H1 (cell line): ENCODE measurements around the gene DNAJB12. TPM values are rescaled to one million over a fixed set of nuclear protein-coding genes. Genes with fewer than 3 reads are reported as not detected.

Experiments
- CTCF ChIA-PET: fragments of 300-600 bp; sonication (Branson Sonifier 250); formaldehyde crosslinking; loops from one replicate; lab custom pipeline; 2021; ENCODE audit not compliant: partially characterized antibody; lab: Charles Lee
- POLR2A ChIA-PET: fragments of 300-600 bp; sonication (Branson Sonifier 250); formaldehyde crosslinking; loops from one replicate; lab custom pipeline; 2021; ENCODE audit warnings: inconsistent platforms; ENCODE audit not compliant: partially characterized antibody; lab: Charles Lee
- DNase-seq, 2 experiments: peaks; one replicate each; pipeline versions ENCODE4 v3.0.0 to v3.0.0-alpha.2; 2010 to 2022; ENCODE audit warnings: low spot score in 2 of 2, low read depth in 1 of 2, mixed read lengths in 1 of 2
- FAIRE-seq: peaks from 2 replicates; lab custom pipeline; 2011; peaks lifted over from hg19 to GRCh38; lab: Jason Lieb, UNC
- H2AFZ ChIP-seq: 2 replicates; pipeline ENCODE4 v1.8.1; 2012; ENCODE audit warnings: low read length, inconsistent platforms
- H2AK5ac ChIP-seq: 2 replicates; pipeline ENCODE4 v1.6.1; 2013; ENCODE audit warnings: low read depth, low read length
- H2BK120ac ChIP-seq: replicated peaks from 2 replicates; pipeline ENCODE3; 2013; ENCODE audit warnings: low read depth, low read length, inconsistent platforms
- H2BK12ac ChIP-seq: 2 replicates; pipeline ENCODE4 v1.6.1; 2013; ENCODE audit warnings: low read depth, low read length
- H2BK15ac ChIP-seq: 2 replicates; pipeline ENCODE4 v1.6.1; 2013; ENCODE audit warnings: low read length
- H2BK20ac ChIP-seq: 2 replicates; pipeline ENCODE4 v1.6.1; 2013; ENCODE audit warnings: low read length
- H2BK5ac ChIP-seq: 2 replicates; pipeline ENCODE4 v1.6.1; 2013; ENCODE audit warnings: low read depth, low read length
- H3K14ac ChIP-seq: 2 replicates; pipeline ENCODE4 v1.6.1; 2013; ENCODE audit warnings: inconsistent platforms; ENCODE audit not compliant: insufficient read length
- H3K18ac ChIP-seq: 2 replicates; pipeline ENCODE4 v1.6.1; 2013; ENCODE audit warnings: low read length; ENCODE audit errors: extremely low read depth
- H3K23ac ChIP-seq: 2 replicates; pipeline ENCODE4 v1.6.1; 2013; ENCODE audit warnings: inconsistent platforms; ENCODE audit not compliant: insufficient read length
- H3K23me2 ChIP-seq: 2 replicates; pipeline ENCODE4 v1.6.1; 2013; ENCODE audit warnings: low read depth, low read length
- H3K27ac ChIP-seq: 2 replicates; pipeline ENCODE4 v1.6.1; 2011; ENCODE audit warnings: low read depth, low read length, inconsistent platforms
- H3K27me3 ChIP-seq, 4 experiments: replicated peaks in 1 of 4; 1 replicate in 1 of 4; 2 replicates in 3 of 4; pipeline versions ENCODE4 v1.6.1 to v1.8.1; 2011 to 2013; ENCODE audit warnings: low read length in 3 of 4, mild to moderate bottlenecking in 3 of 4, inconsistent platforms in 2 of 4, mixed read lengths in 2 of 4, moderate library complexity in 1 of 4; ENCODE audit not compliant: control insufficient read depth in 3 of 4, insufficient read depth in 3 of 4; ENCODE audit errors: extremely low read depth in 1 of 4
- H3K36me3 ChIP-seq, 4 experiments: 2 replicates each; pipeline versions ENCODE4 v1.6.1 to v1.8.1; 2011 to 2013; ENCODE audit warnings: mild to moderate bottlenecking in 4 of 4, low read length in 3 of 4, moderate library complexity in 2 of 4, control low read depth in 1 of 4, inconsistent platforms in 1 of 4; ENCODE audit not compliant: insufficient read depth in 4 of 4, control insufficient read depth in 2 of 4
- H3K4ac ChIP-seq: replicated peaks from 2 replicates; pipeline ENCODE3; 2013; ENCODE audit warnings: low read length, low read depth, mixed read lengths, inconsistent platforms; ENCODE audit not compliant: insufficient read length
- H3K4me1 ChIP-seq, 4 experiments: replicated peaks in 1 of 4; 1 replicate in 1 of 4; 2 replicates in 3 of 4; pipeline versions ENCODE4 v1.6.1 to v1.8.1; 2011 to 2013; ENCODE audit warnings: low read length in 3 of 4, inconsistent platforms in 2 of 4, mixed read lengths in 1 of 4; ENCODE audit not compliant: insufficient read depth in 4 of 4, control insufficient read depth in 3 of 4
- H3K4me2 ChIP-seq, 2 experiments: 2 replicates each; pipeline versions ENCODE4 v1.6.1 to v1.8.1; 2011 to 2013; ENCODE audit warnings: low read depth in 2 of 2, low read length in 2 of 2, control low read depth in 1 of 2, inconsistent platforms in 1 of 2, mild to moderate bottlenecking in 1 of 2; ENCODE audit not compliant: insufficient read depth in 1 of 2
- H3K4me3 ChIP-seq, 4 experiments: fragments of 200-600, 300-600 bp in 1 of 4; sonication (generic), shearing (Covaris generic), sonication (Bioruptor Twin) in 1 of 4; 2 replicates each; pipeline versions ENCODE4 v1.5.1 to v1.8.1; 2011 to 2016; ENCODE audit warnings: low read length in 4 of 4, low read depth in 3 of 4, control low read depth in 2 of 4, inconsistent platforms in 2 of 4, mild to moderate bottlenecking in 2 of 4, mixed read lengths in 1 of 4, moderate library complexity in 1 of 4; ENCODE audit not compliant: insufficient read depth in 2 of 4; ENCODE audit errors: extremely low read depth in 1 of 4
- H3K56ac ChIP-seq: replicated peaks from 2 replicates; pipeline ENCODE3; 2013; ENCODE audit warnings: low read depth, mild to moderate bottlenecking, mixed read lengths, low read length, inconsistent platforms; ENCODE audit not compliant: insufficient read length
- H3K79me1 ChIP-seq: 2 replicates; pipeline ENCODE4 v1.6.1; 2013; ENCODE audit warnings: low read depth, low read length, control low read depth
- H3K79me2 ChIP-seq, 2 experiments: 2 replicates each; pipeline versions ENCODE4 v1.6.1 to v1.8.1; 2012 to 2013; ENCODE audit warnings: low read length in 2 of 2, mild to moderate bottlenecking in 2 of 2, inconsistent platforms in 1 of 2; ENCODE audit not compliant: insufficient read depth in 2 of 2, control insufficient read depth in 1 of 2
- H3K9ac ChIP-seq, 4 experiments: replicated peaks in 1 of 4; 1 replicate in 1 of 4; 2 replicates in 3 of 4; pipeline versions ENCODE4 v1.6.1 to v1.8.1; 2011 to 2013; ENCODE audit warnings: low read depth in 3 of 4, low read length in 3 of 4, control low read depth in 2 of 4, mild to moderate bottlenecking in 2 of 4, moderate library complexity in 2 of 4, inconsistent platforms in 1 of 4; ENCODE audit errors: extremely low read depth in 1 of 4
- H3K9me3 ChIP-seq, 2 experiments: 2 replicates each; pipeline versions ENCODE4 v1.6.1 to v1.8.1; 2012 to 2013; ENCODE audit warnings: mild to moderate bottlenecking in 2 of 2, moderate library complexity in 2 of 2, control low read depth in 1 of 2, inconsistent platforms in 1 of 2, low read depth in 1 of 2, low read length in 1 of 2, mixed read lengths in 1 of 2; ENCODE audit not compliant: insufficient read depth in 2 of 2
- H4K20me1 ChIP-seq, 2 experiments: replicated peaks in 1 of 2; 2 replicates each; pipeline versions ENCODE3 to v1.8.1; 2011 to 2013; ENCODE audit warnings: inconsistent platforms in 2 of 2, low read length in 2 of 2, mild to moderate bottlenecking in 1 of 2; ENCODE audit not compliant: insufficient read depth in 2 of 2, control insufficient read depth in 1 of 2
- H4K5ac ChIP-seq: 2 replicates; pipeline ENCODE4 v1.6.1; 2013; ENCODE audit warnings: low read length, low read depth, mixed read lengths, inconsistent platforms; ENCODE audit not compliant: insufficient read length
- H4K8ac ChIP-seq: 2 replicates; pipeline ENCODE4 v1.8.0; 2013; ENCODE audit warnings: mild to moderate bottlenecking, moderate library complexity, low read length, inconsistent platforms; ENCODE audit not compliant: insufficient read depth; ENCODE audit errors: extremely low read depth
- H4K91ac ChIP-seq: replicated peaks from 2 replicates; pipeline ENCODE3; 2013; ENCODE audit warnings: low read length, mixed read lengths, inconsistent platforms; ENCODE audit not compliant: insufficient read length
- ASH2L ChIP-seq: fragments of 200-600, 300-600 bp; sonication (generic); IDR thresholded peaks from one replicate; pipeline ENCODE4 v1.7.1; 2017; ENCODE audit warnings: low read length
- CHD2 ChIP-seq: IDR thresholded peaks from 2 replicates; pipeline ENCODE4 v1.6.1; 2012; ENCODE audit warnings: low read length, improper control_type of control experiment
- EZH2 ChIP-seq: fragments of 200-600 bp; sonication (generic); IDR thresholded peaks from 2 replicates; pipeline ENCODE4 v1.7.1; 2012; ENCODE audit warnings: low read depth, mild to moderate bottlenecking, moderate library complexity, low read length, inconsistent platforms; ENCODE audit not compliant: severe bottlenecking
- POLR2A ChIP-seq, 2 experiments: IDR thresholded peaks; 1 replicate in 1 of 2; 2 replicates in 1 of 2; pipeline ENCODE4 v1.6.1; 2011; ENCODE audit warnings: low read depth in 2 of 2, low read length in 2 of 2, mild to moderate bottlenecking in 2 of 2; ENCODE audit errors: control extremely low read depth in 1 of 2
- RBBP5 ChIP-seq: IDR thresholded peaks from 2 replicates; pipeline ENCODE4 v1.7.1; 2012; ENCODE audit warnings: low read depth, mild to moderate bottlenecking, inconsistent platforms, low read length, moderate library complexity, borderline replicate concordance
- SIRT6 ChIP-seq: IDR thresholded peaks from one replicate; pipeline ENCODE4 v1.7.1; 2012; ENCODE audit warnings: low read length, inconsistent platforms
- SP2 ChIP-seq: IDR thresholded peaks from 2 replicates; pipeline ENCODE4 v1.6.1; 2012; ENCODE audit warnings: mild to moderate bottlenecking, low read length, inconsistent platforms
- SRF ChIP-seq: IDR thresholded peaks from 2 replicates; pipeline ENCODE4 v1.6.1; 2011; ENCODE audit warnings: mild to moderate bottlenecking, low read depth, low read length, moderate library complexity
- TAF7 ChIP-seq: optimal IDR thresholded peaks from 2 replicates; pipeline ENCODE3; 2011; ENCODE audit warnings: low read depth, mild to moderate bottlenecking, inconsistent platforms, low read length, moderate library complexity, borderline replicate concordance
- TBP ChIP-seq: IDR thresholded peaks from 2 replicates; pipeline ENCODE4 v1.6.1; 2011; ENCODE audit warnings: low read depth, low read length, improper control_type of control experiment
- WGBS, 2 experiments: shearing (Covaris generic) in 1 of 2; methylation state at CpG; one replicate each; pipeline versions ENCODE4 v1.1.6 to v1.1.7; 2013 to 2015; ENCODE audit warnings: low lambda C conversion rate in 2 of 2, mixed read lengths in 2 of 2, inconsistent platforms in 1 of 2, low coverage in 1 of 2, missing lambda C conversion rate in 1 of 2; ENCODE audit not compliant: insufficient replicate concordance in 2 of 2, insufficient coverage in 1 of 2, insufficient read length in 1 of 2; ENCODE audit errors: extremely low coverage in 1 of 2, missing lambda C conversion rate in 1 of 2; 5-methylcytosine and 5-hydroxymethylcytosine counted together
- polyA plus RNA-seq, 7 experiments: library from polyadenylated mRNA; depleted of rRNA in 3 of 7; stranded (reverse) in 5 of 7; unstranded in 2 of 7; fragments of >200 nt in 5 of 7; fragments of 200-250 nt in 2 of 7; gene quantifications; 1 replicate in 5 of 7; 2 replicates in 1 of 7; 4 replicates in 1 of 7; pipeline versions ENCODE4 v1.2.1 to v1.2.3, GENCODE V29; 2011 to 2013; ENCODE audit warnings: missing spikeins in 2 of 7, mixed read lengths in 2 of 7
- total RNA-seq: library from RNA; stranded (reverse); fragmentation: NEBNext Ultra II Directional; extraction: Animal tissue kit (Norgen Biotek cat#: 25700); gene quantifications from 2 replicates; pipeline ENCODE4 v1.2.1, GENCODE V29; 2021

Gene DNAJB12
- total and polyA plus RNA-seq, 2 of the 8 experiments (the other 6 are each of a cell fraction or from before 2014, with no cell fraction given): 10.8 to 20.5 TPM

DNA sequence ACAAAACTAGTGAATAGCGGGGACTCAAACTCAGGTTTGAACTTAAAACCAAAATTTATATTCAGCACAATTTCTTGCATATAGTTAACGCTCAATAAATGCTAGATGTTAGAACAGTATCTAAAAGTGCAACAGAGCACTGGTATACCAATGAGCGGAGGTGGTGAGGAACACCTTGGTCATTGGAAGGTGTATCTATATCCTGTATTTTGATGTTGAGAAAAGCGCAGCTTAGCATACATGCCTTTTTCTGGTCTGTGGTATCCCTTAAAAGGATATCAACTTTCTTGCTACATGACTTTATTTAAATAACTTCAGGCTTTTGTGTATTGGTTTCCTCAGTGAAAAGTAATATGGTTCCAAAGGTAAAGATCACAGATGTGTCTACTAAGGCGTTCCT lies 33.3 kb upstream of the DNAJB12 start:
- no peak overlapping the region for H3K4me3 ChIP-seq
- WGBS, 2 experiments: 90% methylated on average over 5 of the region's 5 CpGs; no CpG with 5 or more reads in 1 of the 2 experiments

More for the DNA sequence above, 33.3 kb upstream of the DNAJB12 start:
- no peaks in the 10 kb centered on the region for H4K20me1 ChIP-seq
- no peak overlapping the region for H3K18ac ChIP-seq
- TF ChIP-seq SIRT6 (no peak), TBP (no peak), EZH2 (no peak), ASH2L (no peak), SP2 (no peak), RBBP5 (no peak), TAF7 (no peak), POLR2A (IDR thresholded peaks at IDR 0.05; ENCODE audit: control extremely low read depth in 1 of 2, low read depth in 2 of 2, low read length in 2 of 2) (no peak), SRF (no peak), CHD2 (no peak)
- H3K23ac ChIP-seq: no peak overlapping the region
- H2BK12ac ChIP-seq: no peak overlapping the region
- H4K5ac ChIP-seq: no peak overlapping the region
- H3K14ac ChIP-seq: no peak overlapping the region
- no peaks in the 10 kb centered on the region for H3K79me1 ChIP-seq
- no peaks in the 10 kb centered on the region for H3K23me2 ChIP-seq
- H3K4ac ChIP-seq: no peak overlapping the region
- H4K8ac ChIP-seq: no peak overlapping the region
- H3K9ac ChIP-seq: no peak overlapping the region
- H4K91ac ChIP-seq: no peak overlapping the region
- H3K79me2 ChIP-seq: no peaks in the 10 kb centered on the region
- POLR2A ChIA-PET: interaction anchor here (0.6 kb wide), 1 partner anchor 15 kb away, joined by 3 read pairs; no protein-coding TSS in a partner anchor
- H3K56ac ChIP-seq: no peak overlapping the region
- H3K4me2 ChIP-seq: no peak overlapping the region
- H2AFZ ChIP-seq: no peak overlapping the region
- no peak overlapping the region for H2BK5ac ChIP-seq
- H3K4me1 ChIP-seq: peaks cover 0 to 6% (median 3%) of the 10 kb centered on the region in 4 experiments; a peak in 3 of 7 replicates
- CTCF ChIA-PET: interaction anchor here (1.1 kb wide), 1 partner anchor 10 kb away, joined by 4 read pairs; no protein-coding TSS in a partner anchor
- no peaks in the 10 kb centered on the region for H3K36me3 ChIP-seq
- H2AK5ac ChIP-seq: no peak overlapping the region
- no peak overlapping the region for H2BK120ac ChIP-seq
- H2BK15ac ChIP-seq: no peak overlapping the region
- H3K27ac ChIP-seq: no peak overlapping the region
- FAIRE-seq (no peak), DNase-seq (no peak)
- no peaks in the 10 kb centered on the region for H3K9me3 ChIP-seq
- H2BK20ac ChIP-seq: no peak overlapping the region
- no peaks in the 10 kb centered on the region for H3K27me3 ChIP-seq
